Kidney epithelial cell (primary cell): ENCODE data around the gene ERICH2. TPM values are rescaled to one million over a fixed set of nuclear protein-coding genes. Genes with fewer than 3 reads are reported as not detected.

Experiments used
- DNase-seq: peaks from one replicate; pipeline ENCODE4 v3.0.0-alpha.2; 2010; ENCODE audit warnings: low read depth
- H3K27me3 ChIP-seq: 2 replicates; pipeline ENCODE4 v1.6.0; 2011; ENCODE audit warnings: low read length; ENCODE audit not compliant: control insufficient read depth, insufficient read depth
- H3K36me3 ChIP-seq: 2 replicates; pipeline ENCODE4 v1.5.1; 2011; ENCODE audit warnings: low read length; ENCODE audit not compliant: control insufficient read depth, insufficient read depth
- H3K4me3 ChIP-seq: 2 replicates; pipeline ENCODE4 v1.5.1; 2011; ENCODE audit warnings: low read depth, mild to moderate bottlenecking, control low read depth, low read length
- total RNA-seq: library from RNA; depleted of rRNA; stranded (reverse); fragments of >200 nt; gene quantifications from 2 replicates; pipeline ENCODE4 v1.2.3, GENCODE V29; 2015
- TF ChIP-seq, protein P1 (sequence below): IDR thresholded peaks from 2 replicates; pipeline ENCODE4 v1.5.1; 2011; ENCODE audit warnings: mild to moderate bottlenecking, moderate library complexity, low read length, control low read depth, inconsistent platforms; ENCODE audit not compliant: insufficient read depth, poor library complexity, severe bottlenecking

Gene ERICH2
- total RNA-seq, 1 donor from 2014 or later = 0.50 TPM

DNA sequence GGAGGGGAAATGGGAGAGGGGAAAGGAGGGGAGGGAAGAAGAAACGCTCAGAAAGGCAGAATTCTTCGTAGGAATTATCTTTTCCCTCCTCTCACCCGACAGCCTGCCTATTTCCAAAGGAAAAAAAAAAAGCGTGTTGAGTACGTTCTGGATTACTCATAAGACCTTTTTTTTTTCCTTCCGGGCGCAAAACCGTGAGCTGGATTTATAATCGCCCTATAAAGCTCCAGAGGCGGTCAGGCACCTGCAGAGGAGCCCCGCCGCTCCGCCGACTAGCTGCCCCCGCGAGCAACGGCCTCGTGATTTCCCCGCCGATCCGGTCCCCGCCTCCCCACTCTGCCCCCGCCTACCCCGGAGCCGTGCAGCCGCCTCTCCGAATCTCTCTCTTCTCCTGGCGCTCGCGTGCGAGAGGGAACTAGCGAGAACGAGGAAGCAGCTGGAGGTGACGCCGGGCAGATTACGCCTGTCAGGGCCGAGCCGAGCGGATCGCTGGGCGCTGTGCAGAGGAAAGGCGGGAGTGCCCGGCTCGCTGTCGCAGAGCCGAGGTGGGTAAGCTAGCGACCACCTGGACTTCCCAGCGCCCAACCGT is 46.4 kb downstream of the ERICH2 start, which contains the start of gene GAD1:
Gene GAD1 (plus strand): TSS at position 384 of the 589 bp plus-strand sequence. CDS start 1,705 bp downstream, outside the sequence.
- TF ChIP-seq, protein P1, sequence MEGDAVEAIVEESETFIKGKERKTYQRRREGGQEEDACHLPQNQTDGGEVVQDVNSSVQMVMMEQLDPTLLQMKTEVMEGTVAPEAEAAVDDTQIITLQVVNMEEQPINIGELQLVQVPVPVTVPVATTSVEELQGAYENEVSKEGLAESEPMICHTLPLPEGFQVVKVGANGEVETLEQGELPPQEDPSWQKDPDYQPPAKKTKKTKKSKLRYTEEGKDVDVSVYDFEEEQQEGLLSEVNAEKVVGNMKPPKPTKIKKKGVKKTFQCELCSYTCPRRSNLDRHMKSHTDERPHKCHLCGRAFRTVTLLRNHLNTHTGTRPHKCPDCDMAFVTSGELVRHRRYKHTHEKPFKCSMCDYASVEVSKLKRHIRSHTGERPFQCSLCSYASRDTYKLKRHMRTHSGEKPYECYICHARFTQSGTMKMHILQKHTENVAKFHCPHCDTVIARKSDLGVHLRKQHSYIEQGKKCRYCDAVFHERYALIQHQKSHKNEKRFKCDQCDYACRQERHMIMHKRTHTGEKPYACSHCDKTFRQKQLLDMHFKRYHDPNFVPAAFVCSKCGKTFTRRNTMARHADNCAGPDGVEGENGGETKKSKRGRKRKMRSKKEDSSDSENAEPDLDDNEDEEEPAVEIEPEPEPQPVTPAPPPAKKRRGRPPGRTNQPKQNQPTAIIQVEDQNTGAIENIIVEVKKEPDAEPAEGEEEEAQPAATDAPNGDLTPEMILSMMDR = no peak
- no peak for DNase-seq

DNA sequence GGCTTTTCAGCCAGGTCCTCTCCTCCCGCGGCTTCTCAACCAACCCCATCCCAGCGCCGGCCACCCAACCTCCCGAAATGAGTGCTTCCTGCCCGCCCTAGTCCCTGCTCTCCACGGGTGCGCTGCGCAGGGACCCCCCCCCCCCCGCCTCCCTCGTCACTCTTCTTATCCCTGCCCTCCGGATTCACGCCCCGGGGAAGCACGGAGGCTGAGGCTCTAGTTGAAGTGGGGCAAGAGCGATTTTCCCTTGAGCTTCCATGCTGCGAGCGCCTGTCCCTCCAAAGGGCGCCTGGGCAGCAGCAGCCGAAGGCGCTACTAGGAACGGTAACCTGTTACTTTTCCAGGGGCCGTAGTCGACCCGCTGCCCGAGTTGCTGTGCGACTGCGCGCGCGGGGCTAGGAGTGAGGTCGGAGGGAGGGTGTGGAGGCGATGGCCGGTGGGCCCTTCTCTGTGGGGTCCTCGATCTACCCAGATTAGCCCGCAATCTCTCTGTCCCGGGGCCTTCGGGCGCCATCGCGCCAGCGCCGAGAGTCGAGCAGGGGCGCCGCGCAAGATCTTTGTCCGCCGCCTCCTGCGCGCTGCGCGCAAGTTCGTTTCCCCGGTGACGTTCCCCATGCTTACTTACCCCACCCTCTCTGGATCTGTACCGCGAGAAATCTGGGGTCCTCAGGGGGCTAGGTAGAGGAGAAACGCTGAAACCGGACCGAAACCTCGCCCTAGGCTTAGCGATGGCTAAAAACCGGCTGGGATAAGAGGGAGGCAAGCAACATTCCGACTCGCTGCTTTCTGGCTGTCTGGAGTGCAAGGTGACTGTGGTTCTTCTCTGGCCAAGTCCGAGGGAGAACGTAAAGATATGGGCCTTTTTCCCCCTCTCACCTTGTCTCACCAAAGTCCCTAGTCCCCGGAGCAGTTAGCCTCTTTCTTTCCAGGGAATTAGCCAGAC is 47.2 kb downstream of the ERICH2 start:
- no peak for DNase-seq
- TF ChIP-seq, protein P1 = no peak
- Histone ChIP-seq H3K4me3 (peak overlapping the region; percentile 47), H3K27me3 (peaks cover 68% of the 10 kb centered on the region), H3K36me3 (no peaks in the 10 kb centered on the region)

More for the DNA sequence above, 46.4 kb downstream of the ERICH2 start, which contains the start of gene GAD1:
- Histone ChIP-seq H3K36me3 (no peaks in the 10 kb centered on the region), H3K27me3 (peaks cover 60% of the 10 kb centered on the region), H3K4me3 (peak within 1 kb of the TSS; percentile 47)

DNA sequence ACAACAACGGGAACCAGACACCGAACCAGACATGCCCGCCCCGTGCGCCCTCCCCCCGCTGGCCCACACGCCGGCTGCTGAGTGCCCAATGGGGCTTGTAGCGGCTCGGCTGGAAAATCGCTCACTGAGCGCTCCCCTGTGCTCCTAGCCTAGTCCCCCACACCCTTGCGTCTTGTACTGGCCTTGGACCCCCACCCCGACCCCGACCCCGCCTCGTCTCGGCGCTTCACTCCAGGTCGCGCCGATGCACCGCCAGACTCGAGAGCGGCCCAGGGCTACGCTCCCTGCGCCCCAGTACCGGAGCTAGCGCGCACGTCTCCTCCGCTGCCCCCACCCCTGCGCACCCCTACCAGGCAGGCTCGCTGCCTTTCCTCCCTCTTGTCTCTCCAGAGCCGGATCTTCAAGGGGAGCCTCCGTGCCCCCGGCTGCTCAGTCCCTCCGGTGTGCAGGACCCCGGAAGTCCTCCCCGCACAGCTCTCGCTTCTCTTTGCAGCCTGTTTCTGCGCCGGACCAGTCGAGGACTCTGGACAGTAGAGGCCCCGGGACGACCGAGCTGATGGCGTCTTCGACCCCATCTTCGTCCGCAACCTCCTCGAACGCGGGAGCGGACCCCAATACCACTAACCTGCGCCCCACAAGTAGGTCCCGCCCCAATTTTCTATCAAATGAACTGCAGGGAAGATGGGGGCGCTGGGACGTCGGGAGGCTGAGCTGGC is 48.0 kb downstream of the ERICH2 start:
- peaks cover 74% of the 10 kb centered on the region for H3K27me3 ChIP-seq
- peak overlapping the region; percentile 47 for H3K4me3 ChIP-seq
- H3K36me3 ChIP-seq = no peaks in the 10 kb centered on the region
- no peak for DNase-seq
- TF ChIP-seq, protein P1 = no peak

DNA sequence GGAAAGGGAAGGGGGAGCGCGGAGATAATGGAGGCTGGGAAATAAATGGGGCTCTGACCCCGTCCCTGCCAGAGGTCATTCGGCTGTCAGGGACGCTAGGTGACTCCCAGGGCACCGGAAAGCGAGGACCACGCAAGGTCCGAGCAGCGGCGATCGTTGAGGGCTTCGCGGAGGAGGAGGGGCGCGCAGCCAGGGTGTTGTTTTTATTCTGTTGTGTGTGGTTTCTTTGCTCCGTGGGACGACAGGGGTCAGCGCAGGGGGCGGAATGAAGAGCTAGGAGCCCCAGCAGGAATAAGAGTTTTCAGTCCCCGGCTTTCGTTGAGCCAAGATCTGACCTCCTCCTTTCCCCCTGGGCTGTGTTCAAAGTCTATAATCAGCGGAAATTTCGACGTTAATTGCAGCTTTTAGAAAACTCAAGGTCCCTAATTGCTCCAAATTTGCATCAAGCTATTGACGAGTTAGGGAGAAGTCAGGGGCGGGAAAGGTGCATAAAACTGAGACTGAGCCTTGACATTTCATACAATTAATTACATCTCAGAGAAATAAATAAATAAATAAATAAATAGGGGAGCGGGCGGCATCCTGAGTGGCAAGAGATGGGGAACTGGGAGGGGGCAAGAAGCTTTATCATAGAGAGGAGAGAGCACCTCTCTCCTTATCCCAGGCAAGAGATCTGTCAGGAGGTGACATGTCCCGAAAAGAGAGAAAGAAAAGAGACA is 48.7 kb downstream of the ERICH2 start:
- H3K27me3 ChIP-seq = peaks cover 72% of the 10 kb centered on the region
- DNase-seq = no peak
- TF ChIP-seq, protein P1 = no peak
- no peaks in the 10 kb centered on the region for H3K36me3 ChIP-seq
- peak overlapping the region; percentile 47 for H3K4me3 ChIP-seq
